ENCODE data around the gene SPAG17.

The SPAG17 gene

GRCh38 chr1:117905019-117905418 lies 280.0 kb downstream of the SPAG17 start:
- no peak for DNase-seq

GRCh38 chr1:117904485-117904884 lies 280.5 kb downstream of the SPAG17 start:
- DNase-seq: no peak

Data from nucleus accumbens (tissue), 56 donors.